H1 (cell line): ENCODE measurements around the gene TOR1AIP1. TPM values are rescaled to one million over a fixed set of nuclear protein-coding genes. Genes with fewer than 3 reads are reported as not detected.

Experiments used
- CTCF ChIA-PET: fragments of 300-600 bp; sonication (Branson Sonifier 250); formaldehyde crosslinking; loops from one replicate; lab custom pipeline; 2021; ENCODE audit not compliant: partially characterized antibody; lab: Charles Lee
- POLR2A ChIA-PET: fragments of 300-600 bp; sonication (Branson Sonifier 250); formaldehyde crosslinking; loops from one replicate; lab custom pipeline; 2021; ENCODE audit warnings: inconsistent platforms; ENCODE audit not compliant: partially characterized antibody; lab: Charles Lee
- DNase-seq, 2 experiments: peaks; one replicate each; pipeline versions ENCODE4 v3.0.0 to v3.0.0-alpha.2; 2010 to 2022; ENCODE audit warnings: low spot score in 2 of 2, low read depth in 1 of 2, mixed read lengths in 1 of 2
- FAIRE-seq: peaks from 2 replicates; lab custom pipeline; 2011; peaks lifted over from hg19 to GRCh38; lab: Jason Lieb, UNC
- H2AFZ ChIP-seq: 2 replicates; pipeline ENCODE4 v1.8.1; 2012; ENCODE audit warnings: low read length, inconsistent platforms
- H2AK5ac ChIP-seq: 2 replicates; pipeline ENCODE4 v1.6.1; 2013; ENCODE audit warnings: low read depth, low read length
- H2BK120ac ChIP-seq: replicated peaks from 2 replicates; pipeline ENCODE3; 2013; ENCODE audit warnings: low read depth, low read length, inconsistent platforms
- H2BK12ac ChIP-seq: 2 replicates; pipeline ENCODE4 v1.6.1; 2013; ENCODE audit warnings: low read depth, low read length
- H2BK15ac ChIP-seq: 2 replicates; pipeline ENCODE4 v1.6.1; 2013; ENCODE audit warnings: low read length
- H2BK20ac ChIP-seq: 2 replicates; pipeline ENCODE4 v1.6.1; 2013; ENCODE audit warnings: low read length
- H2BK5ac ChIP-seq: 2 replicates; pipeline ENCODE4 v1.6.1; 2013; ENCODE audit warnings: low read depth, low read length
- H3K14ac ChIP-seq: 2 replicates; pipeline ENCODE4 v1.6.1; 2013; ENCODE audit warnings: inconsistent platforms; ENCODE audit not compliant: insufficient read length
- H3K18ac ChIP-seq: 2 replicates; pipeline ENCODE4 v1.6.1; 2013; ENCODE audit warnings: low read length; ENCODE audit errors: extremely low read depth
- H3K23ac ChIP-seq: 2 replicates; pipeline ENCODE4 v1.6.1; 2013; ENCODE audit warnings: inconsistent platforms; ENCODE audit not compliant: insufficient read length
- H3K23me2 ChIP-seq: 2 replicates; pipeline ENCODE4 v1.6.1; 2013; ENCODE audit warnings: low read depth, low read length
- H3K27ac ChIP-seq: 2 replicates; pipeline ENCODE4 v1.6.1; 2011; ENCODE audit warnings: low read depth, low read length, inconsistent platforms
- H3K27me3 ChIP-seq, 4 experiments: replicated peaks in 1 of 4; 1 replicate in 1 of 4; 2 replicates in 3 of 4; pipeline versions ENCODE4 v1.6.1 to v1.8.1; 2011 to 2013; ENCODE audit warnings: low read length in 3 of 4, mild to moderate bottlenecking in 3 of 4, inconsistent platforms in 2 of 4, mixed read lengths in 2 of 4, moderate library complexity in 1 of 4; ENCODE audit not compliant: control insufficient read depth in 3 of 4, insufficient read depth in 3 of 4; ENCODE audit errors: extremely low read depth in 1 of 4
- H3K36me3 ChIP-seq, 4 experiments: 2 replicates each; pipeline versions ENCODE4 v1.6.1 to v1.8.1; 2011 to 2013; ENCODE audit warnings: mild to moderate bottlenecking in 4 of 4, low read length in 3 of 4, moderate library complexity in 2 of 4, control low read depth in 1 of 4, inconsistent platforms in 1 of 4; ENCODE audit not compliant: insufficient read depth in 4 of 4, control insufficient read depth in 2 of 4
- H3K4ac ChIP-seq: replicated peaks from 2 replicates; pipeline ENCODE3; 2013; ENCODE audit warnings: low read length, low read depth, mixed read lengths, inconsistent platforms; ENCODE audit not compliant: insufficient read length
- H3K4me1 ChIP-seq, 4 experiments: replicated peaks in 1 of 4; 1 replicate in 1 of 4; 2 replicates in 3 of 4; pipeline versions ENCODE4 v1.6.1 to v1.8.1; 2011 to 2013; ENCODE audit warnings: low read length in 3 of 4, inconsistent platforms in 2 of 4, mixed read lengths in 1 of 4; ENCODE audit not compliant: insufficient read depth in 4 of 4, control insufficient read depth in 3 of 4
- H3K4me2 ChIP-seq, 2 experiments: 2 replicates each; pipeline versions ENCODE4 v1.6.1 to v1.8.1; 2011 to 2013; ENCODE audit warnings: low read depth in 2 of 2, low read length in 2 of 2, control low read depth in 1 of 2, inconsistent platforms in 1 of 2, mild to moderate bottlenecking in 1 of 2; ENCODE audit not compliant: insufficient read depth in 1 of 2
- H3K4me3 ChIP-seq, 4 experiments: fragments of 200-600, 300-600 bp in 1 of 4; sonication (generic), shearing (Covaris generic), sonication (Bioruptor Twin) in 1 of 4; 2 replicates each; pipeline versions ENCODE4 v1.5.1 to v1.8.1; 2011 to 2016; ENCODE audit warnings: low read length in 4 of 4, low read depth in 3 of 4, control low read depth in 2 of 4, inconsistent platforms in 2 of 4, mild to moderate bottlenecking in 2 of 4, mixed read lengths in 1 of 4, moderate library complexity in 1 of 4; ENCODE audit not compliant: insufficient read depth in 2 of 4; ENCODE audit errors: extremely low read depth in 1 of 4
- H3K56ac ChIP-seq: replicated peaks from 2 replicates; pipeline ENCODE3; 2013; ENCODE audit warnings: low read depth, mild to moderate bottlenecking, mixed read lengths, low read length, inconsistent platforms; ENCODE audit not compliant: insufficient read length
- H3K79me1 ChIP-seq: 2 replicates; pipeline ENCODE4 v1.6.1; 2013; ENCODE audit warnings: low read depth, low read length, control low read depth
- H3K79me2 ChIP-seq, 2 experiments: 2 replicates each; pipeline versions ENCODE4 v1.6.1 to v1.8.1; 2012 to 2013; ENCODE audit warnings: low read length in 2 of 2, mild to moderate bottlenecking in 2 of 2, inconsistent platforms in 1 of 2; ENCODE audit not compliant: insufficient read depth in 2 of 2, control insufficient read depth in 1 of 2
- H3K9ac ChIP-seq, 4 experiments: replicated peaks in 1 of 4; 1 replicate in 1 of 4; 2 replicates in 3 of 4; pipeline versions ENCODE4 v1.6.1 to v1.8.1; 2011 to 2013; ENCODE audit warnings: low read depth in 3 of 4, low read length in 3 of 4, control low read depth in 2 of 4, mild to moderate bottlenecking in 2 of 4, moderate library complexity in 2 of 4, inconsistent platforms in 1 of 4; ENCODE audit errors: extremely low read depth in 1 of 4
- H3K9me3 ChIP-seq, 2 experiments: 2 replicates each; pipeline versions ENCODE4 v1.6.1 to v1.8.1; 2012 to 2013; ENCODE audit warnings: mild to moderate bottlenecking in 2 of 2, moderate library complexity in 2 of 2, control low read depth in 1 of 2, inconsistent platforms in 1 of 2, low read depth in 1 of 2, low read length in 1 of 2, mixed read lengths in 1 of 2; ENCODE audit not compliant: insufficient read depth in 2 of 2
- H4K20me1 ChIP-seq, 2 experiments: replicated peaks in 1 of 2; 2 replicates each; pipeline versions ENCODE3 to v1.8.1; 2011 to 2013; ENCODE audit warnings: inconsistent platforms in 2 of 2, low read length in 2 of 2, mild to moderate bottlenecking in 1 of 2; ENCODE audit not compliant: insufficient read depth in 2 of 2, control insufficient read depth in 1 of 2
- H4K5ac ChIP-seq: 2 replicates; pipeline ENCODE4 v1.6.1; 2013; ENCODE audit warnings: low read length, low read depth, mixed read lengths, inconsistent platforms; ENCODE audit not compliant: insufficient read length
- H4K8ac ChIP-seq: 2 replicates; pipeline ENCODE4 v1.8.0; 2013; ENCODE audit warnings: mild to moderate bottlenecking, moderate library complexity, low read length, inconsistent platforms; ENCODE audit not compliant: insufficient read depth; ENCODE audit errors: extremely low read depth
- H4K91ac ChIP-seq: replicated peaks from 2 replicates; pipeline ENCODE3; 2013; ENCODE audit warnings: low read length, mixed read lengths, inconsistent platforms; ENCODE audit not compliant: insufficient read length
- CTBP2 ChIP-seq: IDR thresholded peaks from 2 replicates; pipeline ENCODE4 v1.7.0; 2011; ENCODE audit warnings: borderline replicate concordance, mild to moderate bottlenecking, moderate library complexity, mixed read lengths, low read length; ENCODE audit not compliant: insufficient read depth, insufficient read length
- E2F6 ChIP-seq: IDR thresholded peaks from 2 replicates; pipeline ENCODE4 v1.6.1; 2012; ENCODE audit warnings: inconsistent platforms
- EGR1 ChIP-seq: IDR thresholded peaks from 2 replicates; pipeline ENCODE4 v1.6.1; 2011; ENCODE audit warnings: low read depth, low read length, borderline replicate concordance
- JUND ChIP-seq: IDR thresholded peaks from 2 replicates; pipeline ENCODE4 v1.6.1; 2011; ENCODE audit warnings: mild to moderate bottlenecking, improper control_type of control experiment, low read length
- KDM1A ChIP-seq: fragments of 200-600, 300-600 bp; sonication (generic); IDR thresholded peaks from 2 replicates; pipeline ENCODE4 v1.7.1; 2016; ENCODE audit warnings: mild to moderate bottlenecking, low read length, borderline replicate concordance
- POLR2AphosphoS5 ChIP-seq: IDR thresholded peaks from 2 replicates; pipeline ENCODE4 v1.6.1; 2011; ENCODE audit warnings: low read depth, low read length
- SIN3A ChIP-seq, 2 experiments: IDR thresholded peaks in 1 of 2; conservative IDR thresholded peaks in 1 of 2; 2 replicates each; pipeline ENCODE4 v1.6.1; 2011 to 2012; ENCODE audit warnings: low read length in 2 of 2, improper control_type of control experiment in 1 of 2, low read depth in 1 of 2, mild to moderate bottlenecking in 1 of 2
- TCF12 ChIP-seq: IDR thresholded peaks from 2 replicates; pipeline ENCODE4 v1.6.1; 2011; ENCODE audit warnings: low read depth, mild to moderate bottlenecking, low read length
- WGBS, 2 experiments: shearing (Covaris generic) in 1 of 2; methylation state at CpG; one replicate each; pipeline versions ENCODE4 v1.1.6 to v1.1.7; 2013 to 2015; ENCODE audit warnings: low lambda C conversion rate in 2 of 2, mixed read lengths in 2 of 2, inconsistent platforms in 1 of 2, low coverage in 1 of 2, missing lambda C conversion rate in 1 of 2; ENCODE audit not compliant: insufficient replicate concordance in 2 of 2, insufficient coverage in 1 of 2, insufficient read length in 1 of 2; ENCODE audit errors: extremely low coverage in 1 of 2, missing lambda C conversion rate in 1 of 2; 5-methylcytosine and 5-hydroxymethylcytosine counted together
- polyA plus RNA-seq, 7 experiments: library from polyadenylated mRNA; depleted of rRNA in 3 of 7; stranded (reverse) in 5 of 7; unstranded in 2 of 7; fragments of >200 nt in 5 of 7; fragments of 200-250 nt in 2 of 7; gene quantifications; 1 replicate in 5 of 7; 2 replicates in 1 of 7; 4 replicates in 1 of 7; pipeline versions ENCODE4 v1.2.1 to v1.2.3, GENCODE V29; 2011 to 2013; ENCODE audit warnings: missing spikeins in 2 of 7, mixed read lengths in 2 of 7
- total RNA-seq: library from RNA; stranded (reverse); fragmentation: NEBNext Ultra II Directional; extraction: Animal tissue kit (Norgen Biotek cat#: 25700); gene quantifications from 2 replicates; pipeline ENCODE4 v1.2.1, GENCODE V29; 2021
- TF ChIP-seq, protein P1 (sequence below): IDR thresholded peaks from 2 replicates; pipeline ENCODE4 v1.6.1; 2012; ENCODE audit warnings: low read length, inconsistent platforms

Gene TOR1AIP1
- total and polyA plus RNA-seq, 2 of the 8 experiments (the other 6 are each of a cell fraction or from before 2014, with no cell fraction given), result 5.7 to 22.8 TPM

DNA sequence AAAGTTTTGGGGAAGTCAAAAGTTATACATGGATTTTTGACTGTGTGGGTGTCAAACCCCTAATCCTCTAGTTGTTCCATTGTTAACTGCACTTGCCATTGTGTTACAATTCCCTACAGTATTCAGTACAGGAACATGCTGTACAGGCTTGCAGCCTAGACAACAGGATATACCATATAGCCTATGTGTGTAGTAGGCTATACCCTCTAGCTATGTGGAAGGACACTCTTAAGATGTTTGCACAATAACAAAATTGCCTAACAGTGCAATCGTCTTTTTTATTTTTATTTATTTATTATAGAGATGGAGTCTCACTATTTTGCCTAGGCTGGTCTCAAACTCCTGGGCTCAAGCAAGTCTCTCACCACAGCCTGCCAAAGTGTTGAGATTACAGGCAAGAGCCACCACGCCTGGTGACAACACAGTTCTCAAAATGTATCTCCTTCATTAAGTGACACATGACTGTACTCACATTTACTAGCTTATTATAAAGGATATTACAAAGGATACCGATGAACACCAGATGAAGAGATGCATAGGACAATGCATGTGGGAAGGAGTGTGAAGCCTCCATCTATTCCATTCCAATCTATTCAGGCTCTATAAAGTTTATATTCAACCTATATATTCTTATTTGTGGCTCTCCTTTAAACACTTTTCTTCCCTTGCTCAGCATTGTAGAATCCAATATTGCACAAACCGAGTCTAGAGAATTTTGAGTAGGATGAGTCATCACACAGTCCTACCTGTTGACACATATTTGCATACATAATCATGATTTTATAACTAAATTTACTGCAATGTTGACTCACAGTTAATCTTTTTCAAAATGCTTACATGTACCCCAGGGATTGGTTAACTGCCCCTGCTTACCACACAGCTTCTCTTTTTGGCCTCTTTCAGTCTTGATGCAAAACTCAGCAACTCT, 44.1 kb downstream of the TOR1AIP1 start:
- ChIA-PET POLR2A (no interaction called here), CTCF (interaction anchor here (0.6 to 1.4 kb wide), 2 partner anchors 16 to 165 kb away, joined by 3 read pairs; no protein-coding TSS in a partner anchor)
- H2AFZ ChIP-seq, result no peak overlapping the region
- no peaks in the 10 kb centered on the region for H3K79me1 ChIP-seq
- H4K20me1 ChIP-seq, result no peaks in the 10 kb centered on the region
- H2BK12ac ChIP-seq, result no peak overlapping the region
- H2BK120ac ChIP-seq, result no peak overlapping the region
- no peak overlapping the region for H3K4me2 ChIP-seq
- no peak overlapping the region for H3K27ac ChIP-seq
- no peak overlapping the region for H2BK15ac ChIP-seq
- no peak overlapping the region for H3K4me3 ChIP-seq
- no peak overlapping the region for H2AK5ac ChIP-seq
- peaks cover 0 to 1% (median 0%) of the 10 kb centered on the region in 4 experiments; a peak in 1 of 7 replicates for H3K27me3 ChIP-seq
- no peaks in the 10 kb centered on the region for H3K23me2 ChIP-seq
- no peak overlapping the region for H3K23ac ChIP-seq
- H3K9ac ChIP-seq, result no peak overlapping the region
- H4K91ac ChIP-seq, result no peak overlapping the region
- peaks cover 0 to 12% (median 3%) of the 10 kb centered on the region in 4 experiments; a peak in 2 of 7 replicates for H3K4me1 ChIP-seq
- no peak overlapping the region for H2BK5ac ChIP-seq
- DNase-seq, result no peak
- no peak overlapping the region for H4K5ac ChIP-seq
- H4K8ac ChIP-seq, result no peak overlapping the region
- H3K56ac ChIP-seq, result no peak overlapping the region
- no peaks in the 10 kb centered on the region for H3K36me3 ChIP-seq
- FAIRE-seq, result no peak
- H2BK20ac ChIP-seq, result no peak overlapping the region
- H3K4ac ChIP-seq, result no peak overlapping the region
- H3K9me3 ChIP-seq, result no peaks in the 10 kb centered on the region
- H3K14ac ChIP-seq, result no peak overlapping the region
- 87% methylated on average over 4 of the region's 4 CpGs; no CpG with 5 or more reads in 1 of the 2 experiments for WGBS, 2 experiments
- no peak overlapping the region for H3K18ac ChIP-seq
- no peaks in the 10 kb centered on the region for H3K79me2 ChIP-seq
- TF ChIP-seq CTBP2 (no peak), E2F6 (no peak), JUND (no peak), SIN3A (conservative IDR thresholded peaks at IDR 0.05 in 1 of 2, IDR thresholded peaks at IDR 0.05 in 1 of 2; ENCODE audit: low read depth in 1 of 2, low read length in 2 of 2) (no peak), EGR1 (no peak), TCF12 (no peak), KDM1A (no peak), POLR2AphosphoS5 (no peak)
- TF ChIP-seq, protein P1, sequence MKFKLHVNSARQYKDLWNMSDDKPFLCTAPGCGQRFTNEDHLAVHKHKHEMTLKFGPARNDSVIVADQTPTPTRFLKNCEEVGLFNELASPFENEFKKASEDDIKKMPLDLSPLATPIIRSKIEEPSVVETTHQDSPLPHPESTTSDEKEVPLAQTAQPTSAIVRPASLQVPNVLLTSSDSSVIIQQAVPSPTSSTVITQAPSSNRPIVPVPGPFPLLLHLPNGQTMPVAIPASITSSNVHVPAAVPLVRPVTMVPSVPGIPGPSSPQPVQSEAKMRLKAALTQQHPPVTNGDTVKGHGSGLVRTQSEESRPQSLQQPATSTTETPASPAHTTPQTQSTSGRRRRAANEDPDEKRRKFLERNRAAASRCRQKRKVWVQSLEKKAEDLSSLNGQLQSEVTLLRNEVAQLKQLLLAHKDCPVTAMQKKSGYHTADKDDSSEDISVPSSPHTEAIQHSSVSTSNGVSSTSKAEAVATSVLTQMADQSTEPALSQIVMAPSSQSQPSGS, result no peak
